ENCODE measurements around the gene NFIC. TPM values are rescaled to one million over a fixed set of nuclear protein-coding genes. Genes with fewer than 3 reads are reported as not detected.

The NFIC gene
- total RNA-seq, 6 experiments from 2014 or later = 94.6 to 168 (median 120) TPM

- no peak for ATAC-seq
- Histone ChIP-seq H3K9me3 (no peaks in the 10 kb centered on the region), H3K36me3 (no peaks in the 10 kb centered on the region), H3K27ac (no peak within 1 kb of the TSS), H3K4me1 (peaks cover 0 to 4% (median 0%) of the 10 kb centered on the region in 4 donors), H3K27me3 (peaks cover 0 to 4% of the 10 kb centered on the region in 2 donors), H3K4me3 (no peak within 1 kb of the TSS)
- intact Hi-C loops (cut with DNase I) = no loop called here
- 81% methylated on average over 19 of the region's 33 CpGs for WGBS (ENCODE audit: insufficient coverage, low coverage, low lambda C conversion rate, missing lambda C conversion rate)
- DNase-seq = no peak
- TF ChIP-seq CTCF (IDR thresholded peaks at IDR 0.05) = no peak
- no peak for TF ChIP-seq POLR2A (IDR thresholded peaks at IDR 0.05)
Observed at GRCh38 chr19:3483226-3483628, 116.8 kb downstream of the NFIC start, which contains the start of gene SMIM44. TSS of gene SMIM44 (minus strand) at chr19:3483441. CDS start at chr19:3483403, 38 bp downstream.

GRCh38 chr19:3491396-3492119 lies 125.2 kb downstream of the NFIC start:
- ATAC-seq = no peak

GRCh38 chr19:3492131-3492839 lies 125.9 kb downstream of the NFIC start:
- H3K36me3 ChIP-seq = peaks cover 0 to 32% (median 4%) of the 10 kb centered on the region in 4 donors
- 98% methylated on average over 10 of the region's 45 CpGs for WGBS (ENCODE audit: insufficient coverage, low coverage, low lambda C conversion rate, missing lambda C conversion rate)
- H3K4me3 ChIP-seq = no peak overlapping the region
- TF ChIP-seq POLR2A (IDR thresholded peaks at IDR 0.05) (no peak), CTCF (IDR thresholded peaks at IDR 0.05) (no peak)
- H3K27me3 ChIP-seq = no peaks in the 10 kb centered on the region
- intact Hi-C loops (cut with DNase I) = no loop called here
- no peaks in the 10 kb centered on the region for H3K9me3 ChIP-seq
- H3K27ac ChIP-seq = no peak overlapping the region
- H3K4me1 ChIP-seq = no peaks in the 10 kb centered on the region
- no peak for DNase-seq
- ATAC-seq = no peak

More at GRCh38 chr19:3491396-3492119, 125.2 kb downstream of the NFIC start:
- no peaks in the 10 kb centered on the region for H3K9me3 ChIP-seq
- WGBS (ENCODE audit: insufficient coverage, low coverage, low lambda C conversion rate, missing lambda C conversion rate) = 83% methylated on average over 8 of the region's 55 CpGs
- no peak for DNase-seq
- no peak overlapping the region for H3K27ac ChIP-seq
- no peaks in the 10 kb centered on the region for H3K27me3 ChIP-seq
- intact Hi-C loops (cut with DNase I) = no loop called here
- H3K4me3 ChIP-seq = no peak overlapping the region
- peaks cover 0 to 32% (median 4%) of the 10 kb centered on the region in 4 donors for H3K36me3 ChIP-seq
- TF ChIP-seq CTCF (IDR thresholded peaks at IDR 0.05) (no peak), POLR2A (IDR thresholded peaks at IDR 0.05) (no peak)
- H3K4me1 ChIP-seq = no peaks in the 10 kb centered on the region

GRCh38 chr19:3492919-3493318 lies 126.5 kb downstream of the NFIC start:
- WGBS (ENCODE audit: insufficient coverage, low coverage, low lambda C conversion rate, missing lambda C conversion rate) = 92% methylated on average over 15 of the region's 16 CpGs
- no peaks in the 10 kb centered on the region for H3K9me3 ChIP-seq
- no peak for TF ChIP-seq CTCF (IDR thresholded peaks at IDR 0.05)
- TF ChIP-seq POLR2A (IDR thresholded peaks at IDR 0.05) = no peak
- no peak overlapping the region for H3K27ac ChIP-seq
- intact Hi-C loops (cut with DNase I) = no loop called here
- peaks cover 0 to 32% (median 4%) of the 10 kb centered on the region in 4 donors for H3K36me3 ChIP-seq
- ATAC-seq (no peak), DNase-seq (no peak)
- H3K4me3 ChIP-seq = no peak overlapping the region
- H3K4me1 ChIP-seq = no peaks in the 10 kb centered on the region
- no peaks in the 10 kb centered on the region for H3K27me3 ChIP-seq

Measured in right lobe of liver (tissue), 6 donors.